ENCODE measurements around the gene IL31RA. TPM values are rescaled to one million over a fixed set of nuclear protein-coding genes. Genes with fewer than 3 reads are reported as not detected.

IL31RA gene
- total RNA-seq, 2 experiments from 2014 or later = not detected

DNA sequence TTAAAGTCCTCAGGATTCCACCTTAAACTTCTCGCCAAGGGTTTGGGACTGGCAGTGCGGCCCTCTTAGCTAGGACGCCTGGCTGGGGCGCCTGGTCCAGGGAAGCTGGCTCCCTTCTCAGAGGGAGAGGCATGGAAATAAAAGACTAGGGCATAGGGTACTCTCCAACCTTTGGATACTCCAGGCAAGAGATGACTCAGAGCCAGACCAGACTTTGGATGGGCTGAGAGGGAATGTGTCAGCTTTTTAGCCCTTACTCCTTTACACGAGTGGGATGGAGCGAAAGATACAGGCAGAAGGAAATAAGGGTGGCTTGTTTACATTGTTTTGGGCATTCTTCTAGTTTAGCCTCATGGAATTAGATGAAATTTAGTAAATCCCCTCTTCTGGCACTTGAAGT is 48.2 kb downstream of the IL31RA start:
- Histone ChIP-seq H3K36me3 (ENCODE audit: insufficient read depth, low read length) (no peaks in the 10 kb centered on the region), H3K4me3 (ENCODE audit: low read depth, low read length, poor library complexity, severe bottlenecking) (no peak overlapping the region), H3K27ac (ENCODE audit: low read depth, low read length, poor library complexity, severe bottlenecking) (no peak overlapping the region), H3K4me1 (ENCODE audit: insufficient read depth, low read length, poor library complexity, severe bottlenecking) (no peaks in the 10 kb centered on the region), H3K9me3 (ENCODE audit: low read length) (no peaks in the 10 kb centered on the region), H2AFZ (ENCODE audit: low read length) (no peak overlapping the region), H3K4me2 (ENCODE audit: low read length) (no peak overlapping the region), H4K20me1 (ENCODE audit: insufficient read depth, low read length) (no peaks in the 10 kb centered on the region), H3K9me2 (ENCODE audit: insufficient read depth, low read length) (no peaks in the 10 kb centered on the region), H3K79me2 (ENCODE audit: insufficient read depth, low read depth, low read length) (no peaks in the 10 kb centered on the region)
- ChIA-PET POLR2A (interaction anchor here (0.6 to 0.7 kb wide), 2 partner anchors 138 to 168 kb away, joined by 3 to 4 read pairs; no protein-coding TSS in a partner anchor), CTCF (ENCODE audit: unreplicated experiment) (no interaction called here)
- BruUV-seq (replicated peaks) = no TSS peak
- TF ChIP-seq EZH2phosphoT487 (IDR thresholded peaks at IDR 0.05; ENCODE audit: borderline replicate concordance, low read depth, low read length) = no peak
- TF ChIP-seq CTCF (conservative IDR thresholded peaks at IDR 0.05; ENCODE audit: low read length) = no peak
- intact Hi-C loops (cut with micrococcal nuclease; ENCODE audit: unreplicated experiment) = no loop called here
- DNase-seq (ENCODE audit: low spot score) = no peak

DNA sequence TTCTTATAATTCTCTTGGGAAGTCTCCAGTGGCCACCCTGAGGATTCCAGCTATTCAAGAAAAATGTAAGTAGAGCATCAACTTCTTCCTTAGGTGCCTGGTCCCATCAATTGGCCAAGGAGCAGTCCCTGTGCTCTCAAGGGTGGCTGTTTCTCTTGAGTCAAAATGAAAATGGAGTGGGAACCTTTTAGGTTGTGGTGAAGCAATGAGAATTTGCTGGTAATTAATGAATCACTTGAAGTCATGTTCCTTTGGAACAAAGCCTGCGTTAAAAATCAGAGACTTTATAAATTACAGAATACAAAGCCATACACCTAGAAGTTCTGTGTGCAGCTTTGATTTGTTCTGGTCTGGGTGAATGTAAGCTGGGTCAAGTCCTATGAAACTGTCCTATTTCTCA is 48.9 kb downstream of the IL31RA start:
- Histone ChIP-seq H3K36me3 (ENCODE audit: insufficient read depth, low read length) (no peaks in the 10 kb centered on the region), H3K4me2 (ENCODE audit: low read length) (no peak overlapping the region), H3K4me3 (ENCODE audit: low read depth, low read length, poor library complexity, severe bottlenecking) (no peak overlapping the region), H3K9me2 (ENCODE audit: insufficient read depth, low read length) (no peaks in the 10 kb centered on the region), H2AFZ (ENCODE audit: low read length) (no peak overlapping the region), H4K20me1 (ENCODE audit: insufficient read depth, low read length) (no peaks in the 10 kb centered on the region), H3K27ac (ENCODE audit: low read depth, low read length, poor library complexity, severe bottlenecking) (no peak overlapping the region), H3K9me3 (ENCODE audit: low read length) (no peaks in the 10 kb centered on the region), H3K4me1 (ENCODE audit: insufficient read depth, low read length, poor library complexity, severe bottlenecking) (no peaks in the 10 kb centered on the region), H3K79me2 (ENCODE audit: insufficient read depth, low read depth, low read length) (no peaks in the 10 kb centered on the region)
- no TSS peak for BruUV-seq (replicated peaks)
- no peak for DNase-seq (ENCODE audit: low spot score)
- POLR2A ChIA-PET = interaction anchor here (0.6 to 0.7 kb wide), 2 partner anchors 139 to 167 kb away, joined by 3 to 4 read pairs; no protein-coding TSS in a partner anchor
- CTCF ChIA-PET (ENCODE audit: unreplicated experiment) = no interaction called here
- TF ChIP-seq EZH2phosphoT487 (IDR thresholded peaks at IDR 0.05; ENCODE audit: borderline replicate concordance, low read depth, low read length) (no peak), CTCF (conservative IDR thresholded peaks at IDR 0.05; ENCODE audit: low read length) (no peak)
- intact Hi-C loops (cut with micrococcal nuclease; ENCODE audit: unreplicated experiment) = no loop called here

DNA sequence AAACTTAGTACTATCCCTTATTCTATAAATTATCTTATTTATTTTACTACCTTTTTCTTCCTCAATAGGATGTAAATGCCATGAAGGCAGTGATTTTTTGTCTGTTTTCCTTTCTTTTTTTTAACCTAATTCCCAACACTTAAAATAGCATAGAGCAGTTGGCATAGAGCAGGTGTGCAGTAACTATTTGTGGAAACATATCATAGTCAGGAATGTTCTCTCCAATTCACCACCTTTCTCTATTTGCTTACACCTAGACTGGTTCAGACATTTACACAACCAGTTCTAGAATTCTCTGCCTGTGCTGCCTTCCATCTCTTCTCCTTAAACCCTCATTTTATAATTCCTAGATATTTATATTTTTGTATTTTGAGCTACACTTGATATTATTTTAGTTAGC is 49.6 kb downstream of the IL31RA start:
- Histone ChIP-seq H3K4me1 (ENCODE audit: insufficient read depth, low read length, poor library complexity, severe bottlenecking) (no peaks in the 10 kb centered on the region), H3K79me2 (ENCODE audit: insufficient read depth, low read depth, low read length) (no peaks in the 10 kb centered on the region), H3K4me2 (ENCODE audit: low read length) (no peak overlapping the region), H2AFZ (ENCODE audit: low read length) (no peak overlapping the region), H3K4me3 (ENCODE audit: low read depth, low read length, poor library complexity, severe bottlenecking) (no peak overlapping the region), H3K9me2 (ENCODE audit: insufficient read depth, low read length) (no peaks in the 10 kb centered on the region), H3K27ac (ENCODE audit: low read depth, low read length, poor library complexity, severe bottlenecking) (no peak overlapping the region), H3K36me3 (ENCODE audit: insufficient read depth, low read length) (no peaks in the 10 kb centered on the region), H4K20me1 (ENCODE audit: insufficient read depth, low read length) (no peaks in the 10 kb centered on the region), H3K9me3 (ENCODE audit: low read length) (no peaks in the 10 kb centered on the region)
- ChIA-PET POLR2A (interaction anchor here (0.7 kb wide), 1 partner anchor 8 kb away, joined by 3 read pairs; no protein-coding TSS in a partner anchor), CTCF (ENCODE audit: unreplicated experiment) (no interaction called here)
- DNase-seq (ENCODE audit: low spot score) = no peak
- no peak for TF ChIP-seq EZH2phosphoT487 (IDR thresholded peaks at IDR 0.05; ENCODE audit: borderline replicate concordance, low read depth, low read length)
- TF ChIP-seq CTCF (conservative IDR thresholded peaks at IDR 0.05; ENCODE audit: low read length) = no peak
- BruUV-seq (replicated peaks) = no TSS peak
- intact Hi-C loops (cut with micrococcal nuclease; ENCODE audit: unreplicated experiment) = no loop called here

Data from OCI-LY7 (cell line).